K562 (cell line): ENCODE results near the gene KCNJ9. TPM values are rescaled to one million over a fixed set of nuclear protein-coding genes. Genes with fewer than 3 reads are reported as not detected.

Experiments used
- ATAC-seq: fragments of 200-7000 bp; cut with Tn5 transposase; 3 replicates; pipeline ENCODE4 v1.9.1; 2020; ENCODE audit warnings: moderate library complexity
- BruUV-seq: library from RNA; stranded (reverse); fragments of 400-500 nt; replicated peaks from 2 replicates; lab custom pipeline; 2021; lab: Mats Ljungman, UMichigan
- CTCF ChIA-PET: fragments of 300-600 bp; formaldehyde crosslinking; extraction: SDS; loops from one replicate; lab custom pipeline; 2021; ENCODE audit warnings: low intra/inter-chr PET ratio; lab: Yijun Ruan, JAX
- POLR2A ChIA-PET: fragments of 300-600, 350-650 bp; sonication (Branson Sonifier 250); formaldehyde crosslinking; extraction: SDS; loops from one replicate; lab custom pipeline; 2021; ENCODE audit warnings: antibody characterized with exemption, inconsistent platforms; lab: Yijun Ruan, JAX
- DNase-seq, 4 experiments: peaks; one replicate each; pipeline versions ENCODE4 v3.0.0 to v3.0.0-alpha.2; 2011 to 2018; ENCODE audit warnings: low spot score in 3 of 4, mixed read lengths in 3 of 4; ENCODE audit errors: extremely low read depth in 1 of 4
- FAIRE-seq: peaks from 2 replicates; lab custom pipeline; 2011; peaks lifted over from hg19 to GRCh38; lab: Jason Lieb, UNC
- H2AFZ ChIP-seq: 2 replicates; pipeline ENCODE4 v1.6.0; 2011; ENCODE audit warnings: low read depth, low read length, control low read depth, inconsistent platforms
- H3K27ac ChIP-seq: fragments of 200-600 bp; 3 replicates; pipeline ENCODE4 v1.8.0; 2011; ENCODE audit warnings: low read depth, mild to moderate bottlenecking, control low read depth, inconsistent platforms, low read length, moderate library complexity, mixed read lengths; ENCODE audit errors: extremely low read depth
- H3K27me3 ChIP-seq, 2 experiments: fragments of 300-600 bp in 1 of 2; 2 replicates in 1 of 2; 3 replicates in 1 of 2; pipeline versions ENCODE4 v1.6.0 to v1.8.0; 2011; ENCODE audit warnings: inconsistent platforms in 2 of 2, low read length in 2 of 2, mild to moderate bottlenecking in 1 of 2, mixed read lengths in 1 of 2, moderate library complexity in 1 of 2; ENCODE audit not compliant: control insufficient read depth in 2 of 2, insufficient read depth in 2 of 2
- H3K36me3 ChIP-seq: fragments of 300-600 bp; 3 replicates; pipeline ENCODE4 v1.8.0; 2011; ENCODE audit warnings: mild to moderate bottlenecking, low read length, inconsistent platforms; ENCODE audit not compliant: control insufficient read depth, insufficient read depth
- H3K4me1 ChIP-seq, 2 experiments: fragments of 200-600 bp in 1 of 2; replicated peaks in 1 of 2; 2 replicates in 1 of 2; 3 replicates in 1 of 2; pipeline versions ENCODE4 v1.5.1 to v1.8.0; 2011; ENCODE audit warnings: inconsistent platforms in 2 of 2, low read length in 2 of 2, mild to moderate bottlenecking in 1 of 2, mixed read lengths in 1 of 2, moderate library complexity in 1 of 2; ENCODE audit not compliant: control insufficient read depth in 2 of 2, insufficient read depth in 2 of 2
- H3K4me2 ChIP-seq: 2 replicates; pipeline ENCODE4 v1.6.1; 2011; ENCODE audit warnings: low read length, control low read depth, inconsistent platforms, mixed read lengths; ENCODE audit not compliant: insufficient read depth
- H3K4me3 ChIP-seq: fragments of 200-600 bp; sonication (generic), shearing (Covaris generic); 2 replicates; pipeline ENCODE4 v1.5.1; 2016; ENCODE audit warnings: control low read depth, inconsistent platforms
- H3K79me2 ChIP-seq: fragments of 200-600 bp; 3 replicates; pipeline ENCODE4 v1.8.0; 2011; ENCODE audit warnings: low read length, inconsistent platforms; ENCODE audit not compliant: control insufficient read depth, insufficient read depth
- H3K9ac ChIP-seq, 2 experiments: 2 replicates each; pipeline versions ENCODE4 v1.6.0 to v1.6.1; 2011; ENCODE audit warnings: low read depth in 2 of 2, low read length in 2 of 2, control low read depth in 1 of 2, inconsistent platforms in 1 of 2, mild to moderate bottlenecking in 1 of 2, mixed read lengths in 1 of 2; ENCODE audit not compliant: insufficient read depth in 1 of 2
- H3K9me1 ChIP-seq: one replicate; pipeline ENCODE4 v1.6.0; 2011; ENCODE audit warnings: inconsistent platforms, mild to moderate bottlenecking, low read length, moderate library complexity; ENCODE audit not compliant: control insufficient read depth, insufficient read depth
- H3K9me3 ChIP-seq: replicated peaks from 2 replicates; pipeline ENCODE4 v1.5.1; 2011; ENCODE audit warnings: low read depth, low read length, inconsistent platforms; ENCODE audit not compliant: control insufficient read depth, insufficient read depth
- H4K20me1 ChIP-seq: replicated peaks from 2 replicates; pipeline ENCODE4 v1.6.1; 2011; ENCODE audit warnings: low read length, inconsistent platforms, mixed read lengths; ENCODE audit not compliant: control insufficient read depth, insufficient read depth
- ATF7 ChIP-seq: fragments of 450-650 bp; IDR thresholded peaks from 2 replicates; pipeline ENCODE4 v1.7.1; 2014; ENCODE audit warnings: mild to moderate bottlenecking, moderate library complexity
- CEBPB ChIP-seq: fragments of 450-650 bp; IDR thresholded peaks from 2 replicates; pipeline ENCODE4 v1.6.1; 2016; ENCODE audit warnings: missing genetic modification characterization, missing compliant biosample characterization
- CEBPG ChIP-seq, 3 experiments: fragments of 200-800 bp in 1 of 3; sonication (Bioruptor generic) in 1 of 3; sonication (generic) in 1 of 3; formaldehyde crosslinking in 1 of 3; IDR thresholded peaks in 2 of 3; conservative IDR thresholded peaks in 1 of 3; 2 replicates each; pipeline versions ENCODE4 v1.6.1 to v1.8.0; 2016 to 2022; ENCODE audit warnings: missing compliant biosample characterization in 2 of 3, missing genetic modification characterization in 2 of 3, mild to moderate bottlenecking in 1 of 3, missing genetic modification reagents in 1 of 3
- EGR1 ChIP-seq: fragments of 450-650 bp; conservative IDR thresholded peaks from 2 replicates; pipeline ENCODE4 v1.6.1; 2017; ENCODE audit warnings: mild to moderate bottlenecking
- EHMT2 ChIP-seq: fragments of 450-650 bp; IDR thresholded peaks from 2 replicates; pipeline ENCODE4 v1.6.1; 2018; ENCODE audit warnings: antibody characterized with exemption
- GTF2F1 ChIP-seq: IDR thresholded peaks from 2 replicates; pipeline ENCODE4 v1.6.1; 2011; ENCODE audit warnings: low read depth, low read length, improper control_type of control experiment
- MBD2 ChIP-seq: sonication (generic); IDR thresholded peaks from 2 replicates; pipeline ENCODE4 v1.6.1; 2016; ENCODE audit warnings: low read depth, borderline replicate concordance
- MECOM ChIP-seq: fragments of 250-450 bp; sonication (Bioruptor Pico); IDR thresholded peaks from 2 replicates; pipeline ENCODE4 v1.8.0; 2022; ENCODE audit warnings: inconsistent platforms
- MTA3 ChIP-seq: fragments of 450-650 bp; formaldehyde crosslinking; IDR thresholded peaks from 2 replicates; pipeline ENCODE4 v1.6.1; 2017; ENCODE audit warnings: mild to moderate bottlenecking, borderline replicate concordance
- NFIX ChIP-seq: fragments of 250-450 bp; sonication (Bioruptor Pico); IDR thresholded peaks from 2 replicates; pipeline ENCODE4 v1.4.0; 2020; ENCODE audit warnings: low read depth, mild to moderate bottlenecking, moderate library complexity
- PHF21A ChIP-seq: fragments of 450-650 bp; IDR thresholded peaks from 2 replicates; pipeline ENCODE4 v1.6.1; 2017; ENCODE audit warnings: low read depth, borderline replicate concordance
- POLR3G ChIP-seq: IDR thresholded peaks from 2 replicates; pipeline ENCODE4 v1.6.1; 2011; ENCODE audit not compliant: insufficient read length, insufficient replicate concordance; ENCODE audit errors: extremely low read depth
- RFX1 ChIP-seq: fragments of 450-650 bp; IDR thresholded peaks from 2 replicates; pipeline ENCODE4 v1.6.1; 2016; ENCODE audit warnings: mild to moderate bottlenecking, moderate library complexity
- SMARCC2 ChIP-seq: fragments of 450-650 bp; IDR thresholded peaks from 2 replicates; pipeline ENCODE4 v1.6.1; 2017; ENCODE audit warnings: antibody characterized with exemption, moderate library complexity, mild to moderate bottlenecking, low read depth
- TAL1 ChIP-seq: fragments of 450-650 bp; IDR thresholded peaks from 2 replicates; pipeline ENCODE4 v1.6.1; 2016; ENCODE audit warnings: mild to moderate bottlenecking
- ZBTB1 ChIP-seq: sonication (generic); formaldehyde crosslinking; IDR thresholded peaks from 2 replicates; pipeline ENCODE4 v1.8.1; 2023; ENCODE audit warnings: missing genetic modification reagents, low read depth, mild to moderate bottlenecking, borderline replicate concordance
- ZFP1 ChIP-seq: fragments of 450-650 bp; formaldehyde crosslinking; IDR thresholded peaks from 2 replicates; pipeline ENCODE4 v1.4.0; 2020; ENCODE audit warnings: mild to moderate bottlenecking, mixed read lengths
- ZNF143 ChIP-seq: sonication (generic); formaldehyde crosslinking; IDR thresholded peaks from 2 replicates; pipeline ENCODE4 v1.9.0; 2022; ENCODE audit warnings: mild to moderate bottlenecking, missing genetic modification reagents
- ZNF507 ChIP-seq: conservative IDR thresholded peaks from 2 replicates; pipeline ENCODE4 v1.6.1; 2017; ENCODE audit warnings: missing genetic modification characterization, missing compliant biosample characterization
- ZNF668 ChIP-seq: fragments of 250-450 bp; sonication (Bioruptor Pico); IDR thresholded peaks from 2 replicates; pipeline ENCODE4 v1.8.0; 2022; ENCODE audit warnings: mild to moderate bottlenecking, inconsistent platforms
- WGBS: fragments of 100-300 bp; shearing (Covaris generic); methylation state at CpG from one replicate; pipeline ENCODE4 v1.1.6; 2016; ENCODE audit warnings: low coverage, mixed read lengths; ENCODE audit not compliant: insufficient coverage; ENCODE audit errors: missing lambda C conversion rate; 5-methylcytosine and 5-hydroxymethylcytosine counted together
- in situ Hi-C: fragments of 300-500 bp; cut with MboI; formaldehyde crosslinking; loops from 4 replicates; pipeline ENCODE4 v1.15.0; 2018; ENCODE audit warnings: inconsistent platforms, mixed read lengths
- intact Hi-C: fragments of 100-400 bp; cut with micrococcal nuclease; formaldehyde crosslinking; loops from 2 replicates; pipeline ENCODE4 v1.14.2; 2022
- polyA plus RNA-seq, 8 experiments: library from polyadenylated mRNA; depleted of rRNA in 4 of 8; stranded (reverse) in 5 of 8; unstranded in 3 of 8; fragments of >200 nt; fragmentation: Nextera tagmentation in 2 of 8; fragmentation: Illumina TruSeq in 1 of 8; extraction: Ambion mirVana in 2 of 8; extraction: Trizol in 1 of 8; gene quantifications; 2 replicates each; pipeline versions ENCODE4 v1.2.1 to v1.2.3, GENCODE V29; 2011 to 2014; ENCODE audit warnings: inconsistent platforms in 1 of 8, missing spikeins in 1 of 8
- total RNA-seq, 7 experiments: library from RNA; depleted of rRNA in 6 of 7; stranded (reverse); fragments of >200 nt in 6 of 7; fragmentation: Illumina TruSeq in 2 of 7; extraction: Trizol in 2 of 7; gene quantifications; 2 replicates each; pipeline versions ENCODE4 v1.2.1 to v1.2.3, GENCODE V29; 2011 to 2021; ENCODE audit warnings: low replicate concordance in 1 of 7
- TF ChIP-seq, protein P1 (sequence below): IDR thresholded peaks from 2 replicates; pipeline ENCODE4 v1.6.1; 2011; ENCODE audit warnings: borderline replicate concordance, low read depth, mild to moderate bottlenecking, moderate library complexity, low read length; ENCODE audit not compliant: insufficient read depth, poor library complexity, severe bottlenecking

KCNJ9 gene
- total and polyA plus RNA-seq, 9 of the 15 experiments (the other 6 are each of a cell fraction or from before 2014, with no cell fraction given) = not detected

DNA sequence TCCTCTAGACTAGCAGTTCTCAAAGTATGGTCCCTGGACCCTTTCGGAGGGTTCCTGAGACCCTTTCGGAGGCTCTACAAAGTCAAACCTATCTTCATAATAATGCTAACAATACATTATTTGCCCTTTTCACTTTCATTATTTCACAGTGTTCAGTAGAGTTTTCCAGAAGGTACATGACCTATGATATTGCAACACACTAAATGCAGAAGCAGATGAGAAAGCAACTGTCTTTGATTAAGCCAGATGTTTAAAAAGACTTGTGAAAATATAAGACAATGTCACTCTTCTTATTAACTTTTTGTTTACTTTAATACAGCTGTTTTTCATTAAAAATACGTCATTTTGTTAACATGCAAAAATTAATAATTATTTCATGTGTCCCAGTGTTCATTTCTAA, 17.2 kb upstream of the KCNJ9 start:
- in situ Hi-C loops = no loop called here
- CTCF ChIA-PET = no interaction called here
- WGBS = 5% methylated on average over 3 of the region's 3 CpGs

DNA sequence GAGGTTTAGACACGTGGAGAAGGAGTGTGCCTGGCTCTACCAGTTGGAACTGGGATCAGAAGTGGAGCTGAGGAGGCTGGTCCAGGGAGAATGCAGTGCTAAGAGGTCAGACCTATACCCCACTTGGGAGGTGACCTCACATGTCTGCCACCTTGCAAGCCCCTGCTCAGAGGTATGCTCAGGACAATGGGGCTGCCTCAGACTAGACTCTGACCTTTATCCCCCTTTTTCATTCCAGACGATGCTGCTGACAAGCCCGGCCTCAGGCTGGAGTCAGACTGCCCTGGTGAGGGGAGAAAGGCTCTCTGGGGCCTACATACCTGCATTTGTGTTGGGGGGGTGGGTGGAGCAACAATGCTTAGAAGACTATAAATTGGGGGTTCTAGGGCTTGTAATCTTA, 16.6 kb upstream of the KCNJ9 start:
- Histone ChIP-seq H3K9ac (no peak overlapping the region), H3K9me3 (no peaks in the 10 kb centered on the region), H3K79me2 (no peaks in the 10 kb centered on the region), H2AFZ (no peak overlapping the region), H3K4me3 (no peak overlapping the region), H3K27me3 (peaks cover 19 to 58% of the 10 kb centered on the region in 2 experiments; a peak in 4 of 5 replicates), H3K36me3 (no peaks in the 10 kb centered on the region), H3K9me1 (no peaks in the 10 kb centered on the region), H3K27ac (no peak overlapping the region), H4K20me1 (no peaks in the 10 kb centered on the region; the same call in 1 of the 2 replicates), H3K4me2 (no peak overlapping the region), H3K4me1 (peaks cover 0 to 3% of the 10 kb centered on the region in 2 experiments; a peak in 2 of 5 replicates)
- in situ Hi-C loops = no loop called here
- ATAC-seq (no peak), FAIRE-seq (no peak), DNase-seq (no peak)
- 0% methylated on average over 3 of the region's 3 CpGs for WGBS
- ChIA-PET CTCF (no interaction called here), POLR2A (interaction anchor here (2.8 kb wide), 1 partner anchor 19 kb away, joined by 12 read pairs; no protein-coding TSS in a partner anchor)
- no TSS peak for BruUV-seq
- intact Hi-C loops = no loop called here
- no peak for TF ChIP-seq GTF2F1
- TF ChIP-seq EGR1 = no peak
- TF ChIP-seq MBD2 = no peak
- TF ChIP-seq ZBTB1 = no peak
- TF ChIP-seq ATF7 = no peak
- no peak for TF ChIP-seq EHMT2
- no peak for TF ChIP-seq RFX1
- no peak for TF ChIP-seq ZNF668 (CRISPR knock-in tag)
- TF ChIP-seq MTA3 = no peak
- no peak for TF ChIP-seq SMARCC2
- no peak for TF ChIP-seq POLR3G
- TF ChIP-seq, protein P1, sequence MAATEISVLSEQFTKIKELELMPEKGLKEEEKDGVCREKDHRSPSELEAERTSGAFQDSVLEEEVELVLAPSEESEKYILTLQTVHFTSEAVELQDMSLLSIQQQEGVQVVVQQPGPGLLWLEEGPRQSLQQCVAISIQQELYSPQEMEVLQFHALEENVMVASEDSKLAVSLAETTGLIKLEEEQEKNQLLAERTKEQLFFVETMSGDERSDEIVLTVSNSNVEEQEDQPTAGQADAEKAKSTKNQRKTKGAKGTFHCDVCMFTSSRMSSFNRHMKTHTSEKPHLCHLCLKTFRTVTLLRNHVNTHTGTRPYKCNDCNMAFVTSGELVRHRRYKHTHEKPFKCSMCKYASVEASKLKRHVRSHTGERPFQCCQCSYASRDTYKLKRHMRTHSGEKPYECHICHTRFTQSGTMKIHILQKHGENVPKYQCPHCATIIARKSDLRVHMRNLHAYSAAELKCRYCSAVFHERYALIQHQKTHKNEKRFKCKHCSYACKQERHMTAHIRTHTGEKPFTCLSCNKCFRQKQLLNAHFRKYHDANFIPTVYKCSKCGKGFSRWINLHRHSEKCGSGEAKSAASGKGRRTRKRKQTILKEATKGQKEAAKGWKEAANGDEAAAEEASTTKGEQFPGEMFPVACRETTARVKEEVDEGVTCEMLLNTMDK = no peak
- no peak for TF ChIP-seq MECOM (CRISPR knock-in tag)
- no peak for TF ChIP-seq ZNF507 (tag)

More for the DNA sequence above, 17.2 kb upstream of the KCNJ9 start:
- H4K20me1 ChIP-seq = no peaks in the 10 kb centered on the region; the same call in 1 of the 2 replicates
- no peaks in the 10 kb centered on the region for H3K36me3 ChIP-seq
- TF ChIP-seq NFIX (CRISPR knock-in tag) = no peak
- TF ChIP-seq TAL1 = no peak
- no peak for TF ChIP-seq ZFP1 (CRISPR knock-in tag)
- TF ChIP-seq PHF21A = no peak
- TF ChIP-seq ZNF143 (CRISPR knock-in tag) = no peak
- peak; percentile 59 for TF ChIP-seq CEBPB (tag)
- no peak for TF ChIP-seq CEBPG (CRISPR knock-in tag; IDR thresholded peaks at IDR 0.05)
- TF ChIP-seq CEBPG (tag; conservative IDR thresholded peaks at IDR 0.05 in 1 of 2, IDR thresholded peaks at IDR 0.05 in 1 of 2) = peak in 1 of 2 experiments; percentile 38; a peak in 1 of 4 replicates
- H3K9me1 ChIP-seq = no peaks in the 10 kb centered on the region
- no peaks in the 10 kb centered on the region for H3K9me3 ChIP-seq
- H3K27ac ChIP-seq = no peak overlapping the region
- POLR2A ChIA-PET = interaction anchor here (0.6 to 2.8 kb wide), 4 partner anchors 8 to 149 kb away, joined by 3 to 12 read pairs (median 6); no protein-coding TSS in a partner anchor
- H2AFZ ChIP-seq = no peak overlapping the region
- intact Hi-C loops = no loop called here
- FAIRE-seq (peak; percentile 11), ATAC-seq (no peak), DNase-seq (no peak)
- no peaks in the 10 kb centered on the region; a peak in 1 of 5 replicates for H3K4me1 ChIP-seq
- peaks cover 18 to 55% of the 10 kb centered on the region in 2 experiments; a peak in 4 of 5 replicates for H3K27me3 ChIP-seq
- no peaks in the 10 kb centered on the region for H3K79me2 ChIP-seq
- BruUV-seq = no TSS peak
- no peak overlapping the region for H3K9ac ChIP-seq
- H3K4me2 ChIP-seq = no peak overlapping the region
- no peak overlapping the region for H3K4me3 ChIP-seq
